Nephron (organoid): ENCODE measurements around the gene FAM81A.
"Not testable (repeated sequence)": the region's sequence is repeated elsewhere in the genome, so short reads cannot be mapped to it uniquely, and the experiment has no call there.

Experiments used
- H3K27ac Mint-ChIP-seq, 3 experiments: 2 replicates each; pipeline ENCODE4 v1.8.0; 2020; ENCODE audit warnings: mixed read lengths in 3 of 3, mild to moderate bottlenecking in 2 of 3, moderate library complexity in 1 of 3
- H3K27me3 Mint-ChIP-seq: 2 replicates; pipeline ENCODE4 v1.8.0; 2021; ENCODE audit warnings: low read depth, mild to moderate bottlenecking, moderate library complexity, mixed read lengths
- H3K36me3 Mint-ChIP-seq: 2 replicates; pipeline ENCODE4 v1.8.0; 2020; ENCODE audit warnings: low read depth, mixed read lengths
- H3K4me1 Mint-ChIP-seq: 2 replicates; pipeline ENCODE4 v1.8.0; 2020; ENCODE audit warnings: mixed read lengths
- H3K4me3 Mint-ChIP-seq, 3 experiments: 2 replicates each; pipeline ENCODE4 v1.8.0; 2020; ENCODE audit warnings: mild to moderate bottlenecking in 3 of 3, mixed read lengths in 3 of 3, moderate library complexity in 2 of 3
- H3K9me3 Mint-ChIP-seq: 2 replicates; pipeline ENCODE4 v1.8.0; 2020; ENCODE audit warnings: mixed read lengths
- TF ChIP-seq, protein P1 (sequence below), 3 experiments: fragments of 200-600 bp; sonication (generic); IDR thresholded peaks; one replicate each; pipeline ENCODE4 v1.5.0; 2021; ENCODE audit warnings: antibody characterized with exemption in 3 of 3; ENCODE audit not compliant: unreplicated experiment in 3 of 3

Gene FAM81A

GRCh38 chr15:59398220-59398619 is 39.8 kb upstream of the FAM81A start:
- Mint-ChIP-seq H3K4me1 (peaks cover 7% of the 10 kb centered on the region), H3K27me3 (peaks cover 15% of the 10 kb centered on the region), H3K4me3 (no peak overlapping the region), H3K9me3 (no peaks in the 10 kb centered on the region), H3K36me3 (no peaks in the 10 kb centered on the region), H3K27ac (no peak overlapping the region)
- TF ChIP-seq, protein P1, sequence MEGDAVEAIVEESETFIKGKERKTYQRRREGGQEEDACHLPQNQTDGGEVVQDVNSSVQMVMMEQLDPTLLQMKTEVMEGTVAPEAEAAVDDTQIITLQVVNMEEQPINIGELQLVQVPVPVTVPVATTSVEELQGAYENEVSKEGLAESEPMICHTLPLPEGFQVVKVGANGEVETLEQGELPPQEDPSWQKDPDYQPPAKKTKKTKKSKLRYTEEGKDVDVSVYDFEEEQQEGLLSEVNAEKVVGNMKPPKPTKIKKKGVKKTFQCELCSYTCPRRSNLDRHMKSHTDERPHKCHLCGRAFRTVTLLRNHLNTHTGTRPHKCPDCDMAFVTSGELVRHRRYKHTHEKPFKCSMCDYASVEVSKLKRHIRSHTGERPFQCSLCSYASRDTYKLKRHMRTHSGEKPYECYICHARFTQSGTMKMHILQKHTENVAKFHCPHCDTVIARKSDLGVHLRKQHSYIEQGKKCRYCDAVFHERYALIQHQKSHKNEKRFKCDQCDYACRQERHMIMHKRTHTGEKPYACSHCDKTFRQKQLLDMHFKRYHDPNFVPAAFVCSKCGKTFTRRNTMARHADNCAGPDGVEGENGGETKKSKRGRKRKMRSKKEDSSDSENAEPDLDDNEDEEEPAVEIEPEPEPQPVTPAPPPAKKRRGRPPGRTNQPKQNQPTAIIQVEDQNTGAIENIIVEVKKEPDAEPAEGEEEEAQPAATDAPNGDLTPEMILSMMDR (IDR thresholded peaks at IDR 0.05; ENCODE audit: unreplicated experiment in 3 of 3) = no peak

GRCh38 chr15:59399465-59400102 is 38.4 kb upstream of the FAM81A start:
- H3K9me3 Mint-ChIP-seq = no peaks in the 10 kb centered on the region
- no peak overlapping the region for H3K4me3 Mint-ChIP-seq
- H3K36me3 Mint-ChIP-seq = no peaks in the 10 kb centered on the region
- H3K4me1 Mint-ChIP-seq = peaks cover 7% of the 10 kb centered on the region
- TF ChIP-seq, protein P1 (IDR thresholded peaks at IDR 0.05; ENCODE audit: unreplicated experiment in 3 of 3) = no peak
- no peak overlapping the region for H3K27ac Mint-ChIP-seq
- H3K27me3 Mint-ChIP-seq = peaks cover 22% of the 10 kb centered on the region

GRCh38 chr15:59400103-59400813 is 37.7 kb upstream of the FAM81A start:
- Mint-ChIP-seq H3K27me3 (peaks cover 25% of the 10 kb centered on the region), H3K9me3 (no peaks in the 10 kb centered on the region), H3K4me1 (peaks cover 7% of the 10 kb centered on the region), H3K27ac (no peak overlapping the region), H3K36me3 (no peaks in the 10 kb centered on the region), H3K4me3 (no peak overlapping the region)
- TF ChIP-seq, protein P1 (IDR thresholded peaks at IDR 0.05; ENCODE audit: unreplicated experiment in 3 of 3) = no peak

- not testable (repeated sequence) for H3K36me3 Mint-ChIP-seq, H3K4me3 Mint-ChIP-seq, H3K4me1 Mint-ChIP-seq
These were observed 36.7 kb upstream of the FAM81A start for GRCh38 chr15:59401051-59401823.

GRCh38 chr15:59401824-59402569 is 36.0 kb upstream of the FAM81A start:
- no peaks in the 10 kb centered on the region for H3K36me3 Mint-ChIP-seq
- H3K27me3 Mint-ChIP-seq = peaks cover 21% of the 10 kb centered on the region
- H3K27ac Mint-ChIP-seq = no peak overlapping the region
- no peak overlapping the region for H3K4me3 Mint-ChIP-seq
- H3K4me1 Mint-ChIP-seq = peaks cover 7% of the 10 kb centered on the region
- H3K9me3 Mint-ChIP-seq = no peaks in the 10 kb centered on the region
- TF ChIP-seq, protein P1 (IDR thresholded peaks at IDR 0.05; ENCODE audit: unreplicated experiment in 3 of 3) = no peak

More at GRCh38 chr15:59401051-59401823, 36.7 kb upstream of the FAM81A start:
- peaks cover 25% of the 10 kb centered on the region for H3K27me3 Mint-ChIP-seq
- H3K9me3 Mint-ChIP-seq, H3K27ac Mint-ChIP-seq: not testable (repeated sequence)

- H3K9me3 Mint-ChIP-seq = no peaks in the 10 kb centered on the region
These were observed 32.9 kb upstream of the FAM81A start for GRCh38 chr15:59405079-59405478.

More at GRCh38 chr15:59405079-59405478, 32.9 kb upstream of the FAM81A start:
- Mint-ChIP-seq H3K4me1 (peaks cover 7% of the 10 kb centered on the region), H3K27ac (no peak overlapping the region), H3K27me3 (peaks cover 19% of the 10 kb centered on the region), H3K36me3 (no peaks in the 10 kb centered on the region), H3K4me3 (no peak overlapping the region)
- TF ChIP-seq, protein P1 (IDR thresholded peaks at IDR 0.05; ENCODE audit: unreplicated experiment in 3 of 3) = no peak
